OCI-LY3 (cell line): ENCODE data around the gene ARX.

ENCODE experiments used
- EZH2phosphoT487 ChIP-seq: fragments of 200-600 bp; shearing (Covaris generic); IDR thresholded peaks from 2 replicates; pipeline ENCODE4 v1.6.1; 2018; ENCODE audit warnings: antibody characterized with exemption, mixed run types, low read depth
- TF ChIP-seq, protein P1 (sequence below): fragments of 200-600, 300-600 bp; sonication (generic); IDR thresholded peaks from 2 replicates; pipeline ENCODE4 v1.5.1; 2014; ENCODE audit warnings: antibody characterized with exemption, low read length, low read depth

DNA sequence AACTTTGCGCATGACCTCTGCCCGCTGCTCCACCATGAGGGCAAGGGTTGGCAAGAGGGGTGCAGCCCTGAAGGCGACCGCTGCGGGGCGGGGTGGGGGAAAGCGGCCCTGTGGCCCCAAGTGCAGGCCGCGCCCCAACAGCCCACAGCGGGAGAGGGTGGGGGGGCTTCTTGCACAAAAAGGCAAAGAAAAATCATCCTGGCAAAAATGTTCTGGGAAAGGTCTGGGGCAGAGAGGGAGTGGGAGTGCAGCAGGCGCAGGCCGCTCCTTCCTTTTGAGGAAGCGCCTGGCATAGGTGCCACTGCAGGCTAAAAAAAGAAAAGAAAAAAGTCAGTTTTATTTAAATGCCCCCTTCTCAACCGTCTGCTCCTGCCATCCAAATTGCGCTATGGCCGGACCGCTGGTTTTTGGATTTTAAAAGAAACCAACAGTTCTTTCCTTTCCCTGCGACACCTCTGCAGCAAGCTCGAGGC is 1.4 kb downstream of the ARX start:
- TF ChIP-seq, protein P1, sequence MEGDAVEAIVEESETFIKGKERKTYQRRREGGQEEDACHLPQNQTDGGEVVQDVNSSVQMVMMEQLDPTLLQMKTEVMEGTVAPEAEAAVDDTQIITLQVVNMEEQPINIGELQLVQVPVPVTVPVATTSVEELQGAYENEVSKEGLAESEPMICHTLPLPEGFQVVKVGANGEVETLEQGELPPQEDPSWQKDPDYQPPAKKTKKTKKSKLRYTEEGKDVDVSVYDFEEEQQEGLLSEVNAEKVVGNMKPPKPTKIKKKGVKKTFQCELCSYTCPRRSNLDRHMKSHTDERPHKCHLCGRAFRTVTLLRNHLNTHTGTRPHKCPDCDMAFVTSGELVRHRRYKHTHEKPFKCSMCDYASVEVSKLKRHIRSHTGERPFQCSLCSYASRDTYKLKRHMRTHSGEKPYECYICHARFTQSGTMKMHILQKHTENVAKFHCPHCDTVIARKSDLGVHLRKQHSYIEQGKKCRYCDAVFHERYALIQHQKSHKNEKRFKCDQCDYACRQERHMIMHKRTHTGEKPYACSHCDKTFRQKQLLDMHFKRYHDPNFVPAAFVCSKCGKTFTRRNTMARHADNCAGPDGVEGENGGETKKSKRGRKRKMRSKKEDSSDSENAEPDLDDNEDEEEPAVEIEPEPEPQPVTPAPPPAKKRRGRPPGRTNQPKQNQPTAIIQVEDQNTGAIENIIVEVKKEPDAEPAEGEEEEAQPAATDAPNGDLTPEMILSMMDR, result no peak
- no peak for TF ChIP-seq EZH2phosphoT487
